Fibroblast of skin of left quadriceps (primary cell): ENCODE measurements around the gene CFAP97.
"Not testable (repeated sequence)": the region's sequence is repeated elsewhere in the genome, so short reads cannot be mapped to it uniquely, and the experiment has no call there.

Experiments
- DNase-seq, 2 experiments: peaks; one replicate each; pipeline ENCODE4 v3.0.0-alpha.2; 2013; ENCODE audit warnings: low read depth in 2 of 2

The CFAP97 gene

GRCh38 chr4:185203486-185204237 is at the start of gene CFAP97:
CFAP97 (minus strand) TSS chr4:185204000; CDS start chr4:185191196, 12,804 bp downstream.
- peak; percentile 77 to 79 for DNase-seq

- no peak for DNase-seq
Measured at GRCh38 chr4:185249105-185249504, 45.3 kb upstream of the CFAP97 start.

GRCh38 chr4:185248393-185249039 is 44.7 kb upstream of the CFAP97 start:
- no peak for DNase-seq

GRCh38 chr4:185247151-185247550 is 43.4 kb upstream of the CFAP97 start:
- no peak for DNase-seq

- DNase-seq: no peak
Measured at GRCh38 chr4:185246453-185246852, 42.7 kb upstream of the CFAP97 start.

- no peak for DNase-seq
Measured at GRCh38 chr4:185244763-185245162, 41.0 kb upstream of the CFAP97 start.

GRCh38 chr4:185243879-185244278 is 40.1 kb upstream of the CFAP97 start:
- DNase-seq: no peak

- DNase-seq: no peak
Measured at GRCh38 chr4:185242749-185243533, 39.1 kb upstream of the CFAP97 start.

GRCh38 chr4:185240486-185240885 is 36.7 kb upstream of the CFAP97 start:
- not testable (repeated sequence) for DNase-seq

GRCh38 chr4:185238750-185239149 is 35.0 kb upstream of the CFAP97 start:
- DNase-seq: no peak

GRCh38 chr4:185238215-185238681 is 34.4 kb upstream of the CFAP97 start:
- peak in 1 of 2 experiments; percentile 38 for DNase-seq

GRCh38 chr4:185237175-185237574 is 33.4 kb upstream of the CFAP97 start:
- no peak for DNase-seq

GRCh38 chr4:185235843-185236503 is 32.2 kb upstream of the CFAP97 start:
- no peak for DNase-seq

- DNase-seq: no peak
Measured at GRCh38 chr4:185235119-185235842, 31.5 kb upstream of the CFAP97 start.

- DNase-seq: no peak
Measured at GRCh38 chr4:185232370-185232769, 28.6 kb upstream of the CFAP97 start.

GRCh38 chr4:185229021-185229818 is 25.4 kb upstream of the CFAP97 start:
- DNase-seq: no peak

- no peak for DNase-seq
Measured at GRCh38 chr4:185227713-185228278, 24.0 kb upstream of the CFAP97 start.

GRCh38 chr4:185227131-185227551 is 23.3 kb upstream of the CFAP97 start:
- DNase-seq: no peak

GRCh38 chr4:185225940-185226339 is 22.1 kb upstream of the CFAP97 start:
- DNase-seq: no peak

- DNase-seq: no peak
Measured at GRCh38 chr4:185224597-185224996, 20.8 kb upstream of the CFAP97 start.
